Neural cell (in vitro differentiated cells): ENCODE results near the gene SCN4B.

Experiments used
- CTCF ChIP-seq: fragments of 450-650 bp; IDR thresholded peaks from 2 replicates; pipeline ENCODE4 v1.5.1; 2014; ENCODE audit warnings: antibody characterized with exemption, mild to moderate bottlenecking, moderate library complexity; ENCODE audit not compliant: poor library complexity, severe bottlenecking
- RAD21 ChIP-seq: fragments of 450-650 bp; conservative IDR thresholded peaks from 2 replicates; pipeline ENCODE4 v1.6.1; 2014; ENCODE audit warnings: antibody characterized with exemption, mild to moderate bottlenecking, moderate library complexity
- TAF1 ChIP-seq: IDR thresholded peaks from 2 replicates; pipeline ENCODE4 v1.6.1; 2012; ENCODE audit warnings: low read depth

- no peak for TF ChIP-seq CTCF
- TF ChIP-seq RAD21, result no peak
- no peak for TF ChIP-seq TAF1
Measured at GRCh38 chr11:118129471-118130172, 23.0 kb downstream of the SCN4B start.
